Measurements from ENCODE around the gene COL6A1.
"Not testable (repeated sequence)": the region's sequence is repeated elsewhere in the genome, so short reads cannot be mapped to it uniquely, and the experiment has no call there.

Gene COL6A1

DNA sequence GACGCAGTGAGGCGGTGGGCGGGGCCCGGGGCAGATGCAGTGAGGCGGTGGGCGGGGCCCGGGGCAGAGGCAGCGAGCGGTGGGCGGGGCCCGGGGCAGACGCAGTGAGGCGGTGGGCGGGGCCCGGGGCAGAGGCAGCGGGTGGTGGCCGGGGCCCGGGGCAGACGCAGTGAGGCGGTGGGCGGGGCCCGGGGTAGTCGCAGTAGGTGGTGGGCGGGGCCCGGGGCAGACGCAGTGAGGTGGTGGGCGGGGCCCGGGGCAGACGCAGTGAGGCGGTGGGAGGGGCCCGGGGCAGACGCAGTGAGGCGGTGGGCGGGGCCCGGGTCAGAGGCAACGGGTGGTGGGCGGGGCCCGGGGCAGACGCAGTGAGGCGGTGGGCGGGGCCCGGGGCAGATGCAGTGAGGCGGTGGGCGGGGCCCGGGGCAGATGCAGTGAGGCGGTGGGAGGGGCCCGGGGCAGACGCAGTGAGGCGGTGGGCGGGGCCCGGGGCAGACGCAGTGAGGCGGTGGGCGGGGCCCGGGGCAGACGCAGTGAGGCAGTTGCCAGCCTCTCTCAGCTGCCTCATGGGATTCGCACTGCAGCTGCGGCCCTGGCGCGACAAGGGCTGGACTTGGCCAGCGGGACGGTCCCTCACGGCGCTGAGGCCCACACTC is 24.4 kb downstream of the COL6A1 start:
- DNase-seq (ENCODE audit: low read depth): not testable (repeated sequence)

DNA sequence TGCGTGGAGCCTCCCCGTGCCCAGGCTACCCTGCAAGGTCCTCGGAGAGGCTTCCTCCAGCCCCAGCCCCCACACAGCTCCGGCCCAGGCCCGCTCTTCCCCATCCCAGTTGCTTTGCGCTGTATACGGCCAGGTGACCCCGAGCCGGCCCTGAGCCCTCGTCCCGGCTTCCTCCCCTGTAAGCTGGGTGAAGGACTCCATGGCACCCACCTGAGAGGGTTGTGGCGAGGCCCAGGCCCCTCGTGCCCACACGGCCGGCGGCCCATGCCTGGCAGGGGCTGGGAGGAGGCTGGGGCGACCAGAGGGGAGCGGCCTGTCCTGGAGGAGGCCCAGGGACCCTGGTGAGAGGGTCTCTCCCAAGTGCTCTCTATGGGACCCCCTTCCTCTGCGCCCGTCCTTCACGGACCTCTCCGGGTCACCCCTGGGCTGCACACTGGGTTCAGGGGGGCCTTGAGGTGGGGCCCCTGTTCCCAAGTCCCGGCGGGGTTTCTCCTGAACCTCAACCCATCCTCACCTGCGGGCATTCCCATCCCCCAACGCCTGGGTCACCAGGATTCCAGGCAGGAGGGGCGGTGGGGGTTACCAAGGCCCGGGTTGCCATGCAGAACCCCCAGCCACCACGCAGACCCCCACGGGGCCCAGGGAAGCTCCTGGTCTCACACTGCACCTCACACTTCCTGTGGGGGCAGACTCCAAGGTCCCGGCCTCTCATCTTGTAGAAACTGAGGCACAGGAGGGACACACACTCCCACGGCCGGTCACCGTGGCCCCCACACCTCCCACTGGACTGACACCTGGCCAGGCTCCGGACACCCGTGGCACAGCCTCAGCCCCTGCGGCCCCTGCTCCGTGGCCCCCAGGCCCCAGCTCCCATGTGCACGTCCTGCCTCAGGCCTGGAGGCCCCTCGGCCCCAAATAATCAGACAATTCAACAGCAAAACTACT is 25.2 kb downstream of the COL6A1 start:
- no peak for DNase-seq (ENCODE audit: low read depth)

DNA sequence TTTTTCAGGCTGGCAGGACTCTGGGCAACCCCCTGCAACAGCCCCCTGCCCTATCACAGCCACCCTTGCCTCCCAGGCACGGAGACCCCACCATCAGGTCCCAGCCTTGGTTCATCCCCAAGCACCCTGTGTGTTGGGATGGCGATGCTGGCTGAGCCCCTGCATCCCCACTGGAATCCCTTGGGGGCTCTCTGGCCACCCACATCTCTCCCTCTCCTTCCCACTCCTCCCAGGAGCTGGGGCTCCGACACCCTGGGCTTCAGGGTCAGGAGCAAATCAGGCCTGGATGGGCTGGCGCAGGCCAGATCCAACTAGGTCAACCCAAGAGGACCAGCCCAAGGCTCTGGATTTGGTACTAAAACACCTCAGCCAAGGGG is 25.9 kb downstream of the COL6A1 start:
- no peak for DNase-seq (ENCODE audit: low read depth)

DNA sequence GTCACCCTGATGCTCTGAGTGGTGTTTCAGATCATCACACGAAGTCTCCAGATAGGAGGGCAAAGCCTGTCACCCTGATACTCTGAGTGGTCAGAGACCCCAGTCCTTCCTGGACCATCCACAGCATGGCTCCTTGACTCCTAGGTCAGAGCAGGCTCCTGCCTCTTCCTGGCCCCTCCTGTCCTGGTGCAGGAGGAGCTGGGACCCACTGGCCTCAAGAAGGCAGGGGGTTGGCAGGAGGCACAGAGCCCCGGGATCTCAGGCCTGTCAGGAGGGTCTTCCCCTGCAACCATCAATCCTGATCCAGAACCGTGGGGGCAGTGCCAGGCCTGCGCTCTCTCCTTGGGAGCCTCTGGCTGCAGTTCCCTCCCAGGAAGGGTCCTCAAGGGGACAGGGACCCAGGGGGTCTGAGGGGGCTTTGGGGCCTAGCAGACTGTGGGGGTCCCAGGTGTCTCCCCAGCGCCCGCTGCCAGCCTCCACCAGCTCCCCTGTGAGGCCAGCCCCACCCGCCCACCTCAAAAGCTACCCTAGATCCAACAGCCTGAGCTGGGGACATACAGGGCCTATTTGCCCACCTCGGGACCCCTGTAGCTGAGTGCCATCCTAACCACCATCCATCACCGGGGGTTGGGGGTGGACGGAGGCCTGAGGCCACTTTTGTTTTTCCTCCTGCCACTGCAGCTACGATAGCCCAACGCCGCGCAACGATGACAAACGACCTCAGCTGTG is 27.5 kb downstream of the COL6A1 start:
- DNase-seq (ENCODE audit: low read depth): no peak

DNA sequence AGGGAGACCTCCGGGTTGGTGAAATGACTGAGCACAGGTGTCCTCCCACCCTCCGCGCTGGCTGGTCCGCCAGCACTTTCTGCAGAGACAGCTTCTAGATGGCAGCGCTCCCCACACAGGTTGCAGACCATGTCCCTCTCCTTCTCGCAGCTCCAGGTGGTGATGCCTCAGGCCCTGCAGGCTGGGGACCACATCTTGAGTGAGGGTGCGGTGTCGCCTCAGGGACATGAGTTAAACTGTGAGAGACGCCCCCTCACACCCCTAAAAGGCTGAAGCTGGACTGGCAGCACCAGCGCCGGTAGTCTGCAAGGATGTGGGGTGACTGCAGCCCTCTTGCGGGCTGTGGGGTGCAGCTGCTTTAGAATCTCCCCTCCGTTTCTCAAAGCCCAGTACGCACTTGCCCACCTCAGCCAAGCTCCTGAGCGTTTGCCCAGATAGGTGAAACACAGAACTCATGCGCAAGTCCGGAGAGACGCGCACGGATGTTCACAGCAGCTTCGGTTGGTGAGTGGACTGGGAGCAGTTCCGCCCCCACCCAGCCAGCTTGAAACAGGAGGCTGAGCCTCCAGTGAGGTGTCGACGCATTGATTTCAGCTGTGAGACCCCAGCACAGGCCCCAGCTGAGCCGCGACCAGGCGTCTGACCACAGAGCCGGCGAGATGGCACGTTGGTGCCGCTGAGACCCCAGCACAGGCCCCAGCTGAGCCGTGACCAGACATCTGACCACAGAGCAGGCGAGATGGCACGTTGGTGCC is 28.6 kb downstream of the COL6A1 start:
- no peak for DNase-seq (ENCODE audit: low read depth)

DNA sequence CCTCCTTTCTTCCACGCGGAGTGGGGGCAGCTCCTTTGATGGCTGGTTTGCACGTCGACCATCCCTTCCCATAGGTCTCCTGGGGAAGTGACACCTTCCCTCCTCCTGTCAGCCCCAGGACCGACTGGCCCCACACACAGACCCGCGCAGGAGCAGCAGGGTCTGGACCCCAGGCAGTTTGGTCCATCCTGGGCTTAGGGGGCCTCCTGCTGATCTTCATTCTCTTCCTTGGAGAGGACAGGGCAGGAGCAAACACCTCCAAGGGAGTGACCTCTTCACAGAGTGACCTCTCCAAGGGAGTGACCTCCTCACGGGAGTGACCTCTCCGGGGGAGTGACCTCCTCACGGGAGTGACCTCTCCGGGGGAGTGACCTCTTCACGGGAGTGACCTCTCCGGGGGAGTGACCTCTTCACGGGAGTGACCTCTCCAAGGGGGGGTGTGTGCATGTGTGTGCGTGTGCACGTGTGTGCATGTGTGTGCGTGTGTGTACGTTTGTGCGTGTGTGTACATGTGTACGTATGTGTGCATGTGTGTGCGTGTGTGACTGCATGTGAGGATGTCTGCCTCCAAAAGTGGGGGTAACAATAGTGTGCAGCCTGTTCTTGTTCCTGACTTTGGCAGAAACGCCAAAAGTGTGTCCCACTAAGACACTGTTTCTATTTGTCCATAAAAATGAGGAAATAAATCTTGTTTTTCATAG is 29.8 kb downstream of the COL6A1 start:
- DNase-seq (ENCODE audit: low read depth): no peak

DNA sequence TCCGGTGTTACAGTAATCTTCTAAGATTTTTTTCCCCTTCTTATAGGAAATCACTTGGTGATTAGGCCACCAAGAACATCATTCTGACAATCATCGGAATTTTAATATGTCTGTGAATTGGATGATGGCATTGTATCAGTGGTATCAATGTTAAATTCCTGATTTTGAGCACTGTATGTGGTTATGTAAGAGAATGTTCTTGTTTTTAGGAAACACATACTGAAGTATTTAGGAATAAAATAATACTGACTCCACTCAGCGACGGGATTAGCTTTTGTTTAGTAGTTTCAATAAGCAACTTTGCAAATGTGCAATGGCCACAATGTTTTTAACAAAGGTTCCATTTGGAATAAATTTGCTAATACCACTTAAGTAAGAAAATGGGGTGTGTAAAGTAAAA is 30.6 kb downstream of the COL6A1 start:
- no peak for DNase-seq (ENCODE audit: low read depth)

DNA sequence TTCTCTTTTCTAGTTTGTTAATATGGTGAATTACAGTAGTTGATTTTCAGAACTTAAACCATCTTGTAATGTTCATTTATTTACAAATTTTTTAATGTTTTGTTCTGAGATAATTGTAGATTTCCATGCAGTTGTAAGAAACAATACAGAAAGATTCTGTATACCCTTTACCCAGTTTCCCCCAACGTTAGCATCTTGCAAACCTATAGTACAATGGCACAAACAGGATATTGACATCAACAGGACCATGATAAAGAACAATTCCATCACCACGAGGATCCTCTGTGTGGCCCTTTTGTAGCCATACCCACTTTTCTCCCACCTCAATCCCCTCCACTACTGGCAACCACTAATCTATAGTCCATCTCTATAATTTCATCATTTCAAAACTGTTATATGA is 33.3 kb downstream of the COL6A1 start:
- no peak for DNase-seq (ENCODE audit: low read depth)

DNA sequence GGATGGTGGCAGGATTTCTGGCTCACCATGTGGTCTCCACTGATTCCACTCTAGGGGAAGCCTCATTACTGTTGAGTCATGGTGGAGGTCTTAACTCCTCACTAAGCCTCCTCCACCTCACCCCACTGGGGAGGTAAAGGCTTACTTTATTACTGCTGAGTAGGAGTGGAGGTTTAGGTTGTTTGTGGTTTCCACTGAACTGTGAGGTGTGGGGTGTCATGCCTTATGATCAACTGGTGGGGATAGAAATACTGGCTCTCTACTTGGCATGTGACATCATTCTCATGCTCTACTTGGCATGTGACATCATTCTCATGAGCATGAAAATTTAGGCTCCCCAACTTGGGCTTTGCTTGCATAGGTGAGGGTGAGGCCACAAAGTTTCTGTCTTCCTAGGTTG is 35.6 kb downstream of the COL6A1 start:
- DNase-seq (ENCODE audit: low read depth): no peak

DNA sequence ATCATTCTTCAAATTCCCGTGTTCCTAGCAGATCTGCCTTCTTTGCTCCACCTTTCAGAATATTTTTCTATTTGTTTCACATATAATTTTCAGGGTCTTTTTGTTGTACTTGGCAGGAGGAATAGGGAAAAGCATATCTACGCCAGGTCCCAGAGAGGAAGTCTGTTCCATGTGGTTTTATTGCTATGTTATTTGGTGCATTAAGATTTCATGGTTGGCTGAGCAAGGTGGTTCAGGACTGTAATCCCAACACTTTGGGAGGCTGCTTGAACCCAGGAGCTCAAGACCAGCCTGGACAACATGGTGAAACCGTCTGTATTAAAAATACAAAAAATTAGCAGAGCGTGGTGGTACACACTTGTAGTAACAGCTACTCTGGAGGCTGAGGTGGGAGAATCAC is 36.1 kb downstream of the COL6A1 start:
- no peak for DNase-seq (ENCODE audit: low read depth)

DNA sequence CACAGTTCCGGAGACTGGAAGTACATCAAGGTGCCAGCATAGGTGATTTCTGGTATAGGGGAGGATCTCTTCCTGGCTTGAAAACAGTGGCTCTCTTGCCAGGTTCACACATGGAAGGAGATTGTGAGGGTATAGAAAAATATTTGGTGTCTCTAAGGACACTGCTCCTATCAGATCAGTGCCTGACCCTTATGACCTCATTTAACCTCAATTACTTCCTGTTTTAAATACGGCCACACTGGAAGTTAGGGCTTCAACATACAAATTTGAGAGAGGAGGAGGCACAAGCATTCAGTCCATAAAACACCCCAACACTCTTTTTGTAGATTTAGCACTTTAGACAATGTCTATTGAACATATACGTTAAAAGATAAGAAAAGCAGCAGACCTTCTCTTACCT is 37.0 kb downstream of the COL6A1 start:
- DNase-seq (ENCODE audit: low read depth): no peak

DNA sequence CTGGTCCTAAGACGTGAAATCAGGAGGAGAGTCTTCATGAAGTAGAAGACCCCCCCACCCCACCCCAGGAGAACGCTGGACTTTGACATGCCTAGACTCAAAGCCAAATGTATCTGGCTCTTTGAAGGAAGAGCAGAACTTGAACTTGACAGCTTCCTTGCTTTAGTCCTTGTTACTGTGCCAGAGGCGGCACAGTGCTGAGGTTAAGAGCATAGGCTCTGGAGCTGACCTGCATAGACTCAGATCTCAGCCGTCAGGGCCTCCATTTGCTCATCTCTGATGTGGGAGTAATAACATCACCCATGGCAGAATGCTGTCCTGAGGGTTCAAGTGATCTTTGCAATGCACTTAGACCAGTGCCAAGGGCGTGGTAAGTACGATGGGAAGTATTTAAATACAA is 39.0 kb downstream of the COL6A1 start:
- no peak for DNase-seq (ENCODE audit: low read depth)

DNA sequence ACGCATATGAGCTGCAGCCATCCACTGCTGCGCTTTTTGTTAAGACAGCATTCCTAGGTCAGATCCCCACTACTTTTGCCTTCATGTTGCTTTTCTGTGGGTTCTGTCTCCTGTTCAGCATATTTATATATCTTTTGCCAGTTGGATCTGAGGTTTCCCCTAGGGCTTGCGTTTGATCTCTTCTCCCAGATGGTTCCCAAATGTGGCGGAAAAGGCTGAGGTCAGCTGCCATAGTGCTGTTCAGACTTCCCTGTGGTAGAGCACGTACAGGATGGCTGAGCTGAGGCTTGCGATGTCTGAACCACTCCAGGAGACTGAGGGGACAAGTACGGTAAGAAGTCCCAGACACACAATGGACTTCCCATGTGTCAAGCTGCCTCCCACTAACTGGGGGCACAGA is 39.8 kb downstream of the COL6A1 start:
- DNase-seq (ENCODE audit: low read depth): no peak

DNA sequence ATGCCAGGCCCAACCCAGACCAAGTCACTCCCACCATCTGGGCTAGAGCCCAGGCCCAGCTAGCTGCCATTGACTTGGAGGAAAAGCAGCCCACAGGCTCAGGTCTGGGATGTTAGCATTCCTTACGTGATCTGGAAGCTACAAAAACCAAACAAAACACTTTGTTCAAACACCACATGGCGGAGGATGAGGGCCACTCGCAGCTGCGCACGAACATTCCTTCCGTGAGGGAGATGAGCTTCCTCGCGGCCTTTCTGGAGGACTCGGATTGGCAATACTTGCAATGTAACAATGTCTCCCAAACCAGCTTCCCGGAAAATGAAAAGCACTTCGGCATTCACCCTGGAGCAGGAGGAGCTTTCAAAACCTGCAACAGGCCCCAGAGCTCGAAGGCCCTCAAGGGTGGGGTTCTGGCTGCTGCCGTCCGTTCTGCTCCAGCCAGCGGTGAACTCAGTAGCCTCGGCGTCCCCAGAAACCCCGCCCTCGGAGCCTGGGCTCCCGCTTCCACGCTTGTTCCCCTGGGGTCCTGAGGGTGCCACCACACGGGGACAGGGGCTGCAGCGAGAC is 40.5 kb downstream of the COL6A1 start:
- DNase-seq (ENCODE audit: low read depth): no peak

DNA sequence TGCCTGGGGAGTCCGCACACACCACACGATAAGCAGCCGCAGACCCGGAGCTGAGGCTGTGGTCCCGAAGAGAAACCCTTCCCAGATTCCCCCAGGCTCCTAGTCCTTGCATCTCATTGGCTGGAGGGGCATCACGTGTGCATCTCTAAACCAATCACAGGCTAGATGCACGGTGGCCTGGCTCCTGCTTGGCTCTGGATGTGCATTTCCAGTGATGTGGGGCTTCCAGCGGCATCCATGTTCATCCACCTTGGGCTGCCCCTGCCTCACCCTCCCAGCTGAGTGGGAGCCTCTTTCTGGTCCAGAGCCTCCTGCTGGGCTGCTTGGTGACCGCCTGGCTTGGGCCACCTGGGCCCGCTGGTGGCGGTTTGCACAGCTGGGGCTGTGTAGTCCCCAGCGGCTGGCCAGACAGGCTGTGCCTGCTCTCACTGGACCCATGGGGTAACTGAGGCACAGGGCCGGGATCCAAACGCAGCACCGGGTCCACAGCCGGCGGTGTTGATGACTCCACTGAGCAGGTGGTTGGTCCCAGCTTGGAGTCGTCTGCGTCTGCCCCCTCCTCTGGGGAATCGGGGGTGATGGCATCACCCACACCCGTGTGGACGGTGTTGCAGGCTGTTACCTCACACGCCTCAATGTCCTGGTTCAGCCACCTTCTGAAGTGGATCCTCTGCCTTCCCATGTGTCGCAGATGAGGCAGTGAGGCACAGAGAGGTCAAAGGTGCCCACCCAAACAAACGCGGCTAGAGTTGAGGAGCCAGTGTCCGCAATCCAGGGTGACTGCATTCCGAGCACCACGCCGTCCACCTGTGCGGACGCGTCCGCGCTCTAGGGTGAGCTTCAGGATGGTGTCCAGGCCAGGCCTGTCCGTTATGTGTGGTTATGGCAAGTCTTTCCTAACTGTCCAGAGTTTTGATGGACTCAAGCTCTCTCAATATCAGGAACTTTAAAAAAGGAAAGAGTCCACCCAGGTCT is 41.3 kb downstream of the COL6A1 start:
- no peak for DNase-seq (ENCODE audit: low read depth)

DNA sequence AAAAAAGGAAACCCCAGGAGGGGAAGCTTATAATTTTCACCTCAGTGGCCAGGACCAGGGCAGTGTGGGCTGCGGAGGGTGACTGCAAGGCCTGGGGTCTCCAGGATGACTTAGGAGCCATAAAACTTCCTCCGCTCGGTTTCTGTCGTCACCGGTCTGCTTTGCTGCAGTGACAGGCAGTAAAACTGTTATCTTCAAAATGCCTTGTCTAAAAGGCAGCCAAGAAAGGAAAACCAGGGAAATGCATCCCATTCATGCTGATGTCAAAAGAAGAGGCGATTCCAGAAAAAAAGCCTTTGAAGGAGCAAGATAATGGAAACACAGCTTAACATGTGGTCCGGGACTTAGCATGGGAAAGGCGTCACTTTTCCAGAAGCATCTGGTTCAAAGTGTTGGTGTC is 42.0 kb downstream of the COL6A1 start:
- no peak for DNase-seq (ENCODE audit: low read depth)

DNA sequence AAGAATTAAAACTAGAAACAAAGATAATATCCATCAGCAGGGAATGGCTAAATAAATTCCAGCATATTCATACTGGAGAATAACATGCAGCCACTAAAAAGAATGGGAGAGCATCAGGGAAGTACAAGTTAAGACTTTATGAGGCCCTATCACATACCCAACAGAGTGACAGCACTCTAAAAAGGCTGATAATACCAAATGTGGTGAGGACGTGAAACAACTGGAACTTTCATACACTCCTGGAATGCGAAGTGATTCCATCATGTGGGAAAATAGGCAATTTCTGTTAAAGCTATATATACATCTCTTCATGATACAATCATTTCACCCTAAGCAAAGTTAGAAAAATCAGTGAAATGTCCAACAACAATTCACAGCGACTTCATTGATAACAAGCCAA is 42.6 kb downstream of the COL6A1 start:
- DNase-seq (ENCODE audit: low read depth): no peak

DNA sequence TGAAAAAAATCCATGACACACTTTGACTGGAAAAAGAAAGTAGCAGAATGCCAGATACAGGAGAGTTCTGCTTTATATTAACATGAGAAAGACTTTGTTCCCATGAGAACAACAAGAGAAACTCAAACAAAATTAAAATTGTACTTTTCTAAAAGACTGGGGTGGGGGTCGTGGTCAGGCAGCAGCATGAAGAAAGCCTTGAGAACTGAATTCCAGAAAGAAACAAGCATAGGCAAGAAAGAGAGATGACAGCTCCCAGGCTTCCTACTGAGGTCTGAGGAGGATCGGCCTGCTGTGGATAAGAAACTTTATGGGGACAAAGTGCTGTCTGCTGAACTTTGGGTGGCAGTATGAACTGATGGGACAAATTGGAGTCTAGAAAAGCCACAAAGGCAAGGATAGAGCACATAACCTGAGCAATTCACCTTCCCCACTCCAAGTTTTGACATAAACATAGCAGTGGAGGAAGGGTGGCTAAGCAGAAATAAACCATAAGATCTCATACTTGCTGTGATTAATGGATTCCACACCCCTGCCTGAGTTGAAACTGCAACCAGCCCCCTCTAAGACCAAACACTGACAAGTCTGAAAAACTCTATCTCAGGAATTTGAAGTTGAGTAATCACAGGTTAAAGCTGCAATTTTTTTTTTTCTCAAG is 43.7 kb downstream of the COL6A1 start:
- DNase-seq (ENCODE audit: low read depth): no peak

DNA sequence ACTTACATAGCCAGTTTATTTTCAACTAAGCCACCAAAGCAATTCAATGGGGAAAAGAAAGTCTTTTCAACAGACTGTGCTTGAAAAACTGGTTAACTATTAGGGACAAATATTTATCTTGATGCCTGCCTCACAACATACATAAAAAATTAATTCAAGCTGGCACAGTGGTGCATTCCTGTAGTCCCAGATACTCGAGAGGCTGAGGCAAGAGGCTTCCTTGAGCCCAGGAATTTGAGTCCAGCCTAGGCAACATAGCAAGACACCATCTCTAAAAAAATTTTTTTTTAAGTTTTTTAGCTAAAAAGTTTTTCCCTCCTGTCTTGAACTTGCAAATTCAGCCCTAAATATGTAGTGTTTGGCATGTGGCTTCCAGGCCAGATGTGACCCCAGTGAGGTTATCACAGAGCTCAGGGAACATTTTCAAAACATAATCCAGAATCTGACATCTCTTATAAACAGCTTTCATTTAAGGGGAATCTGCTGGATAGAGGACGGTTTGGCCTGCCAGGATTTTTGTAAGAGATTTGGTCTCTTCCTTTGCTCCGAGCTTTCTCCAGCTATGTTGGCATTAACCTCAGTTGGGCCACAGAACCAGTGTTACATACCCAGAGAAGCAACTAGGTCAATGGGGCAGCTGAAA is 46.4 kb downstream of the COL6A1 start:
- DNase-seq (ENCODE audit: low read depth): no peak

Data from activated gamma-delta T cell treated with anti-CD3 and anti-CD28 coated beads, Interleukin-2, amount 50 U/mL, for 16 hours (primary cell).